SU-DHL-6 (cell line): ENCODE measurements around the gene PTPRA.

Experiments
- H2AFZ ChIP-seq: fragments of 200-600 bp; sonication (generic); 2 replicates; pipeline ENCODE4 v1.6.1; 2014; ENCODE audit warnings: low read depth, mild to moderate bottlenecking, moderate library complexity, mixed read lengths, antibody characterized with exemption, low read length; ENCODE audit not compliant: severe bottlenecking
- H3F3A ChIP-seq: fragments of 200-600 bp; shearing (Covaris generic); 2 replicates; pipeline ENCODE4 v1.6.0; 2016; ENCODE audit warnings: antibody characterized with exemption, mild to moderate bottlenecking; ENCODE audit not compliant: insufficient read depth
- H3K27ac ChIP-seq: fragments of 200-600 bp; sonication (generic); 2 replicates; pipeline ENCODE4 v1.5.1; 2016; ENCODE audit warnings: low read depth, mild to moderate bottlenecking, low read length, moderate library complexity, mixed read lengths
- H3K27me3 ChIP-seq: fragments of 200-600 bp; sonication (generic), shearing (Covaris generic); 2 replicates; pipeline ENCODE4 v1.6.0; 2014; ENCODE audit warnings: mild to moderate bottlenecking, low read length
- H3K36me3 ChIP-seq: fragments of 200-600 bp; sonication (generic); 2 replicates; pipeline ENCODE4 v1.6.1; 2014; ENCODE audit warnings: mild to moderate bottlenecking, low read length, mixed read lengths
- H3K4me2 ChIP-seq: fragments of 300-600, 200-600 bp; shearing (Covaris generic), sonication (generic); 2 replicates; pipeline ENCODE4 v1.6.0; 2014; ENCODE audit warnings: low read length, low read depth, mild to moderate bottlenecking; ENCODE audit not compliant: poor library complexity, severe bottlenecking
- H3K4me3 ChIP-seq: fragments of 200-600 bp; sonication (generic); 2 replicates; pipeline ENCODE4 v1.5.1; 2014; ENCODE audit warnings: antibody characterized with exemption, low read length, mild to moderate bottlenecking, mixed read lengths; ENCODE audit not compliant: insufficient read depth, poor library complexity, severe bottlenecking
- H3K79me2 ChIP-seq: fragments of 200-600 bp; sonication (generic); 2 replicates; pipeline ENCODE4 v1.6.1; 2014; ENCODE audit warnings: mild to moderate bottlenecking, low read length, moderate library complexity; ENCODE audit not compliant: insufficient read depth
- H3K9ac ChIP-seq: fragments of 200-600 bp; sonication (generic); 2 replicates; pipeline ENCODE4 v1.7.0; 2014; ENCODE audit warnings: mild to moderate bottlenecking, low read length
- H3K9me2 ChIP-seq: fragments of 200-600 bp; sonication (generic); replicated peaks from 2 replicates; pipeline ENCODE4 v1.6.1; 2014; ENCODE audit warnings: low read length; ENCODE audit not compliant: insufficient read depth
- H3K9me3 ChIP-seq: fragments of 200-600 bp; sonication (generic); 2 replicates; pipeline ENCODE4 v1.6.1; 2014; ENCODE audit warnings: low read length, mixed read lengths; ENCODE audit not compliant: insufficient read depth
- H4K20me1 ChIP-seq: fragments of 200-600 bp; sonication (generic); 2 replicates; pipeline ENCODE4 v1.6.1; 2014; ENCODE audit warnings: low read depth, mild to moderate bottlenecking, antibody characterized with exemption, low read length, moderate library complexity, mixed read lengths
- CTCF ChIP-seq: fragments of 200-600 bp; sonication (generic); IDR thresholded peaks from one replicate; pipeline ENCODE4 v1.5.1; 2017; ENCODE audit warnings: antibody characterized with exemption, mild to moderate bottlenecking, low read length, moderate library complexity; ENCODE audit not compliant: insufficient read depth, poor library complexity, severe bottlenecking
- EZH2phosphoT487 ChIP-seq: fragments of 200-600 bp; sonication (generic), shearing (Covaris generic); conservative IDR thresholded peaks from 2 replicates; pipeline ENCODE4 v1.6.1; 2018; ENCODE audit warnings: mild to moderate bottlenecking, antibody characterized with exemption, low read length, moderate library complexity, mixed read lengths

The PTPRA gene

GRCh38 chr20:2871661-2872458 is 1.4 kb upstream of the PTPRA start:
- no peaks in the 10 kb centered on the region for H3K9me2 ChIP-seq
- H3K9ac ChIP-seq, result peak overlapping the region; percentile 86
- H3K27ac ChIP-seq, result no peak overlapping the region
- H3K4me2 ChIP-seq, result peak overlapping the region; percentile 94
- H3K4me3 ChIP-seq, result peak overlapping the region; percentile 72
- H2AFZ ChIP-seq, result peak overlapping the region; percentile 97
- H4K20me1 ChIP-seq, result no peaks in the 10 kb centered on the region
- H3K79me2 ChIP-seq, result peaks cover 33% of the 10 kb centered on the region
- no peaks in the 10 kb centered on the region for H3K9me3 ChIP-seq
- no peaks in the 10 kb centered on the region for H3K27me3 ChIP-seq
- H3K36me3 ChIP-seq, result no peaks in the 10 kb centered on the region
- 0 out of 2 replicates have a peak, but pooled peaks cover 11% of the 10 kb centered on the region for H3F3A ChIP-seq
- TF ChIP-seq CTCF (no peak), EZH2phosphoT487 (no peak)

- Histone ChIP-seq H3K9ac (peak overlapping the region; percentile 86), H3K9me3 (no peaks in the 10 kb centered on the region), H3K27me3 (no peaks in the 10 kb centered on the region), H3K4me3 (peak overlapping the region; percentile 72), H2AFZ (peak overlapping the region; percentile 97), H3K9me2 (no peaks in the 10 kb centered on the region), H3F3A (0 out of 2 replicates have a peak, but pooled peaks cover 11% of the 10 kb centered on the region), H4K20me1 (no peaks in the 10 kb centered on the region), H3K27ac (peak overlapping the region; percentile 42; the same call in 1 of the 2 replicates), H3K4me2 (peak overlapping the region; percentile 94), H3K79me2 (peaks cover 39% of the 10 kb centered on the region), H3K36me3 (no peaks in the 10 kb centered on the region)
- TF ChIP-seq EZH2phosphoT487, result no peak
- TF ChIP-seq CTCF, result no peak
Observed at GRCh38 chr20:2872459-2873009, 747 bp upstream of the PTPRA start.

GRCh38 chr20:2873747-2874041 is 413 bp downstream of the PTPRA start:
- H3K27me3 ChIP-seq, result no peaks in the 10 kb centered on the region

More at GRCh38 chr20:2873747-2874041, 413 bp downstream of the PTPRA start:
- H2AFZ ChIP-seq, result peak overlapping the region; percentile 72
- no peaks in the 10 kb centered on the region for H3K9me2 ChIP-seq
- TF ChIP-seq EZH2phosphoT487 (no peak), CTCF (no peak)
- H4K20me1 ChIP-seq, result no peaks in the 10 kb centered on the region
- no peaks in the 10 kb centered on the region for H3K36me3 ChIP-seq
- peaks cover 50% of the 10 kb centered on the region for H3K79me2 ChIP-seq
- peak overlapping the region; percentile 86 for H3K9ac ChIP-seq
- H3F3A ChIP-seq, result 0 out of 2 replicates have a peak, but pooled peaks cover 11% of the 10 kb centered on the region
- peak overlapping the region; percentile 72 for H3K4me3 ChIP-seq
- H3K27ac ChIP-seq, result peak overlapping the region; percentile 61
- H3K9me3 ChIP-seq, result no peaks in the 10 kb centered on the region
- H3K4me2 ChIP-seq, result peak overlapping the region; percentile 94
